HCEC 1CT (cell line): ENCODE data around the gene SH2D3A.
"Not testable (repeated sequence)": the region's sequence is repeated elsewhere in the genome, so short reads cannot be mapped to it uniquely, and the experiment has no call there.

Experiments used
- DNase-seq: peaks from one replicate; pipeline ENCODE4 v3.0.0-alpha.2; 2017

Gene SH2D3A

DNA sequence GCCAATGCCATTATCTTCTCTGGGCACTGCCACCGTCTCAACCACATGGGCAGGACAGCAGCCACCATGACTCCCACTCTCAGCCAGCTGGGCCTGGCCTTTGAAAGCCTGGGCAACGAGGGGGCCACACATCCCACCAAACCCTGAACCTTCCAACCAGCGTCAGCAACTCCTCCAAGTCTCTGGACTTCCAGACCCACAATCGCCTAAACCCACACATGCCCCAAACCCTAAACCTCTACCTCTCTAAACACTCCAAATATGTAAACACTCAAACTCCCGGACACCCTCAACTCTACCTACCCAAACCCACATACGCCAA is 47.7 kb downstream of the SH2D3A start:
- DNase-seq = no peak

DNA sequence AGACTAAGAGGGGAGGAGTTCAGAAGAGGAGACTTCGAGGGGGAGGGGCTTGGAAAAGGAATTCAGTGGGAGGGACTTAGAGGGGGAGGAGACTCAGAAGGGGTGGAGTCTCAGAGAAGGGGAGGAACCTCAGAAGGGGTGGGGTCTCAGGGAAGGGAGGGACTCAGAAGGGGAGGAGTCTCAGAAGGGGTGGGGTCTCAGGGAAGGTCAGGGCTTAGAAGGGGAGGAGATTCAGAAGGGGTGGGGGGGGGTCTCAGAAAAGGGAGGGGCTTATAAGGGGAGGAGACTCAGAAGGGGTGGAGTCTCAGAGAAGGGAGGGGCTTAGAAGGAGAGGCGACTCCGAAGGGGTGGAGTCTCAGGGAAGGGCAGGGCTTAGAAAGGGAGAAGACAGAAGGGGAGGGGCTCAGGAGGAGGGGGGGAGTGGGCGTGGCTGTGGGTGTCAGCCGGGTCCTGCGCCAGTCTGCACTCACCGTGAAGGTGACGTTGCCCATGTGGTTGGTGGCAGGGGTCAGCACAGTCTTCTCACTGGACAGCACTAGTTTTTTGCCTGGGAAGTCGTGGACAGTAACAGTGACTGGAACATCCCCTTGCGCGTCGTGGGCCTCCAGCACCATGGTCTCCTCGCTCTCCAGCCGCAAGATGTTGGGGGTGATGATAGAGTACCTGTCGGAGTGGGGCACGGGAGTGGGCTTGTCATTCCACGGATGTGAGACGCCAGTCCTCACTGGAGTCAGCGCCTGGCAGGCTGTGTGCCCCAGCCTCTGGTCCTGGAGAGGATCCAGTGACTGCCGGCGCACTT is 48.3 kb downstream of the SH2D3A start:
- DNase-seq = no peak

DNA sequence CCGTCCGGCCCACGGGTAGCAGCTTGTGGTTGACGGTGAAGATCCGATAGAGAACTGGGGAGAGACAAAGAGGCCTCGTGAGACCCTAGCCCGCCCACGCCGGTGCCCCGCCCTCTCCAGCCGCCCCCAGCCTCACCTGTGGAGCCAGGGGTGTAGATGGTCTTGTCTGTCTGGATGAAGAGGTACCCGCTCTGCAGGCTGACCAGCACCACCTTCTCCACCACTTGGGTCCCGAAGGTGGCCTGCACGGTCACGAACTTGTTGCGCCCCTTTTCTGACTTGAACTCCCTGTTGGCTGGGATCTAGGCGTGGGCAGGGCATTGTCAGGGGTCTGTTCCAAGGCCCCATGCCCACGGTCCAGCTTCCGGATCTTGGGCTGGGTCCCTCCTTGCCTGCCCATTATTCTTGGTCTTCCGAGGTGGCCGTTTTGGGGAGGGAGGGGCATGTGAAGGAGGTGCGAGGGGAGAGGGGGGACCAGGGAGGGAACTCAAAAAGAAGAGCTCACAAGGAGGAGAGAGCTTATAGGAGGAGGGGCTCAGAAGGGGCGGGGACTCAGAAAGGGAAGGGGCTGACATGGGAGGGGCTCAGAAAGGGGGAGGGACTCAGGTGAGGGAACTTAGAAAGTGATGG is 49.0 kb downstream of the SH2D3A start:
- DNase-seq = no peak

DNA sequence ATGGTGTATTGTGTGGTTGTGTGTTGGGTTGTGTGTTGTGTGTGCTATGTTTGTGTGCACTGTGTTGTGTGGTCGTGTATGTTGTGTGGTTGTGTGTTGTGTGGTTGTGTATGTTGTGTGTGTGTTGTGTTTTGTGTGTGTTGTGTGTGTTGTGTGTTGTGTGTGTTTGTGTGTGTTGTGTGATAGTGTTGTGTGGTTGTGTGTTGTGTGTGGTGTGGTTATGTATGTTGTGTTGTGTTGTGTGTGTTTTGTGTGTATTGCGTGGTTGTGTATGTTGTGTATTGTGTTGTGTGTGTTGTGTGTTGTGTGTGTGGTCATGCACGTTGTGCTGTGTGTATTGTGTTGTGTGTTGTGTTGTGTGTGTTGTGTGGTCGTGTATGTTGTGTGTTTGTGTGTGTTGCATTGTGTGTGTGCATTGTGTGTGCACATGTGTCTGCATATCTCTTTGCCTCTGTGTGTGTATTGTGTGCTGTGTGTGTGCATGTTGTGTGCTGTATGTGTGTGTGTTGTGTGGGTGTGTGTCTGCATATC is 49.7 kb downstream of the SH2D3A start:
- DNase-seq = no peak

DNA sequence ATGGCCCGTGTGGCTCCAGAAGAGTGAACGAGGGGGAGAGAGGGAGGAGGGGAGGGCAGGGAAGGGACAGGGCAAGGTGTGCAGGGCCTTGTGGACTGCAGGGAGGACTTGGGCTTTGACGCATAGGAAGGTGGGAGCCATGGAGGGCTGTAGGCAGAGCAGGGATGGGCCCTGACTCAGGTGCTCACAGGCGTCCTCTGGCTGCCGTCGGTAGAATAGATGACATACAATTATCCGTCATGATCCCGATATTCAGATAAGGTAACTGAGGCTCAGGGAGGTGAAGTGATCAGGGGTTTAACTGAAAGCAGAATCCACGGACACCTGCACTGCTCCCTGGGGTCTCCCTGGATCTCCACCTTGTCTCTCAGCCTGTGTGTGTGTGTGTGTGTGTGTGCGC is 50.2 kb downstream of the SH2D3A start:
- DNase-seq = no peak

DNA sequence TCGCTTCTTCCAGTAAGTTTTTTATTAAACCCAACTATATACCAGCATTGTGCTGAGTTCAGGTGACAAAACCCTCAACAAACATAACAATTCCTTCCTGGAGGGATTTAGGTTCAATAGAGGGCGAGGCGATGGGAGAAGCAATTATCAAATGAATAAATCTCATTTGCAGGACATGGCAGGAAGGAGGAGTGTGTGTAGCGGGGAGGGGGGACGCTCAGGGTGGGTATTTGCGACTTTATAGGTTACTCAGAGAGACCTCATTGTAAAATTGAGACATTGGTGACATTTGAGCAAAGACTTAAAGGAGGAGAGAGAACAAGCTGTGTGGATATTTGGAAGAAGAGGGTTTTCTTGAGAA is 50.6 kb downstream of the SH2D3A start:
- DNase-seq = no peak

DNA sequence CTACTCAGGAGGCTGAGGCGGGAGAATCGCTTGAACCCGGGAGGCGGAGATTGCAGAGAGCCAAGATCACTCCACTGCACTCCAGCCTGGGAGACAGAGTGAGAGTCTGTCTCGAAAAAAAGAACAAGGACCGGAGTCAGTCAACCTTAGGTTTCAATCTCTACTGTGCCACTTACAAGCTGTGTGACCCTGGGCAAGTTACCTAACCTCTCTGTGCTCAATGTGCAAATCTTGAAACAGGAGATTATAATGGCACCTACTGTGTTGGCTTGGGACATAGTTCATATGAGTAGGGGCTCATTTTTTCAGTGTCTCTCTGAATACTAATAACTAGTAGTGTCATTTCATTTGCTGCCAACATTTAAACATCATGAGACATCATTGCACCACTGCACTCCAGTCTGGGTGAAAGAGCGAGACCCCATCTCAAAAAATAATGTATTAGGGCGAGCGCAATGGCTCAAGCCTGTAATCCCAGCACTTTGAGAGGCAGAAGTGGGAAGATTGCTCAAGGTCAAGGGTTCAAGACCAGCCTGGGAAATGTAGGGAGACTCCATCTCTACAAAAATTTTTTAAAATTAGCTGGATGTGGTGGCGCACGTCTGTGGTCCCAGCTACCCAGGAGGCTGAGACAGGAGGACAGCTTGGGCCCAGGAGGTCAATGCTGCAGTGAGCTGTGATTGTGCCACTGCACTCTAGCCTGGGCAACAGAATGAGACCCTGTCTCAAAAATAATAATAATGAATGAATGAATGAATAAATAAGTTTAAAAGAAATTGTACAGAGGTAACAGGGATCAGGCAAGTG is 52.3 kb downstream of the SH2D3A start:
- no peak for DNase-seq

DNA sequence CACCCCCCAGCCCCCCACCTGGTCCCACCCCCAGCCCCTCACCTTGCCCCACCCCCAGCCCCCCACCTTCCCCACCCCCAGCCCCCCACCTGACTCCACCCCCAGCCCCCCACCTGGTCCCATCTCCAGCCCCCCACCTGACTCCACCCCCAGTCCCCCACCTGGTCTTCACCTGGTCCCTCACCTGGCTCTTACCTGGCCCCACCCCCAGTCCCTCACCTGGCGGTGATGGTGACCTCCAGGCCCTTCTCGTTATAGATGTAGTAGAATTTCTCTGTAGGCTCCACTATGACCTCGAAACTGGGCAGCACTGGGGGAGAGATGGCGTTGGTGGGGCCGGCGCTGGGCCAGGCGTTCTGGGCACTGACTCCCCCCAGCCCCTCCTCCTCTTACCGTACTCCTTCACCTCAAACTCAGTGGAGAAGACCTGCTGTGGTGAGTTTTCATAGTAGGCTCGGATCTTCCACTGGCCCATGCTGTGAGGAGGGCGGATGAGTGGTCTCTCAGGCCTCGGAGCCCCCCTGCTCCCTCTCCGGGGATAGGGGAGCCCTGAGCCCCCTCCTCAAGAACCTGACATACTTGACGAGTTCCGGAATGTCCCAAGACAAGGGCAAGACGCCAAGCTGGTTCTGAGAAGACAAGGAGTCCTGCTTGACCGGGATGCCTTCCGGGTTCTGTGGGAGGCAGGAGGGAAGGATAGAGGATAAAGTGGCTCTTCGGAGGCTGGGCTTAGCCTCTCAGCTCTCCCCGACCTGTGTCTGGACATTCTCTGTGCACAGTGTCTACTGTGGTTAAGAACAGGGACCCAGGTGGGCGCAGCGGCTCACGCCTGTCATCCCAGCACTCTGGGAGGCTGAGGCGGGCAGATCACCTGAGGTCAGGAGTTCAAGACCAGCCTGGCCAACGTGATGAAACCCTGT is 53.2 kb downstream of the SH2D3A start:
- DNase-seq = no peak

DNA sequence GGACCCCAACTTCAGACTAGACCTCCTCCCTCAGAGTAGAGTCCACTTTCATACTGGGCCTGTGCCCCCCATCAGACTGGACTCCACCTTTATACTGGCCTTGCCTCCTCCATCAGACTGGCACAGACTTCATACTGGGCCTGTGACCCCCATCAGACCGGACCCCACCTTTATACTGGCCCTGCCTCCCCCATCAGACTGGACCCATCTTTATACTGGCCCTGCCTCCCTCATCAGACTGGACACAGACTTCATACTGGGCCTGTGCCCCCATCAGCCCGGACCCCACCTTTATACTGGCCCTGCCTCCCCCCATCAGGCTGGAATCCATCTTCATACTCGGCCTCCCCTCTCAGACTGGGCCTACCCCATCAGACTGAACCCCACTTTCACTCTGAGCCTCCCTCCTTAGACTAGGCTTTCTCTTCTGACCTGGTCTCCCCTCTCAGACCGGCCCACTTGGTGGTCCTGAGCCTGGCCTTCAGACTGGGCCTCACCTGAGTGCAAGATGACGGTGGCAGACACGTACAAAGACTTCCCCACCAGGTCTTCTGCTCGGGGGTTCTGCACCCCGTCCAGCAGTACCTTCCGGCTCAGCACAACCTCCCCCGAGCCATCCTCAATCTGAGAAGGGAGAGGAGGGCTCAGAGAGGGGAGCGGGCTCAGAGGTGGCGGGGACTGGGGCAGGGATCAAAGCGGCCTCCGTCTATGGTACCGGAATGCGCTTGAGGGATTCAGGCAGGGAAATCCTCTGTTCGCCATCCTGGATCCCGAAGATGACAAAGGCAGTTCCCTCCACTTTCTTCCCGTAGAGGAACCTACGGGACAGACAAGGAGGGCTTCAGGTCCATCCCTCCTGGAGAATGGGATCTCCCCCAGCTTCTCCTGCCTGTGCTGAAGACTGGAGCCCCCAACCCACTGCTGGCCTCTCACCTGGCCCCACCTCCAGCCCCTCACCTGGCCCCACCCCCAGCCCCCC is 54.3 kb downstream of the SH2D3A start:
- DNase-seq = no peak

DNA sequence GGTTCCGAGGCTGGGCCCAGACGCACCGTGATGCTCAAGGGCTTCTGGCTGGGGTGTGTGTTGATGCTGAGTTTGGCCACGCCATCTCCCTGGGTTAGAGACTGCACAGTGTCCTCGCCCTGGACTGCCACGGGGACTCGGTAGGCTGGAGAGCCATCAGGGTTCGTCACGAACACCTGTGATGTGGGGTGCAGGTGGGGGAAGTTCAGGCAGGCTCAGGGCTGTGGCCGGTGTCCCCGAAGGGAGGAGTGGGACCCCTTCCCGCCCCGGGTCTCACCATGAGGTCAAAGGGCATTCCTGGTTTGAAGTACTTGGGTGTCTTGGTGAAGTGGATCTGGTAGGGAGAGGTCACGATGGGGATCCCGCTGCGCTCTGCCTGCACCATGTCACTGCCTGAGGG is 55.0 kb downstream of the SH2D3A start:
- no peak for DNase-seq

DNA sequence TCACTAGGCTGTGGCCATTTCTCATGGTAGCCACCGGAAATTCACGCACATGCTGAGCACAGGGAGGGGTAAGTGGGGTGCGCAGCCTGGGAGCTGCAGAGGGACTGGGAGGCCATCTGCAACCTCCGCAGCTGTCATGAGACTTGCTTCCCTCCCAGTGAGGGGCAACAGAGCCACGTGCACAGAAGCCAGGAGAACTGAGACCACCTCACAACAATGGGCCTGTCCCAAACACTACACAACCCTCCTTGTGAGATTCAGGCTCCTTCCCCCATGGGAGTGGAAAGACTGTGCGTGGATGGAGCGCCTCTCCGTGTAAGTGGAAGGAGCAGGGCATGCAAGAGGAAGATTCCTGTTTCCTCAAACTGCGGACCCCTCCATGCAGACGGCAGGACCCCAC is 55.6 kb downstream of the SH2D3A start:
- no peak for DNase-seq

DNA sequence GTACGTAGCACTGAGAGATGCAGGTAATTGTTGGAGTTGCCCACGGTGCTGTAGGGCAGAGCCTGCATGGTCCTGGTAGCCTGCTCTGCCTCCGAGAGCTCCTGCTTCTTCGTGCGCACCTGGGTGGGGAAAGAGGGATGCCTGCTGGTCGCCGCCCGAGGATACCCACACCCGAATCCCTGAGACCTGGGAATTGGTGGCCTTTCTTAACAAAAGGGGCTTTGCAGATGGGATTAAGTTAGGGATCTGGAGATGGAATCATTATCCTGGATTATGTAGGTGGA is 56.2 kb downstream of the SH2D3A start:
- no peak for DNase-seq

DNA sequence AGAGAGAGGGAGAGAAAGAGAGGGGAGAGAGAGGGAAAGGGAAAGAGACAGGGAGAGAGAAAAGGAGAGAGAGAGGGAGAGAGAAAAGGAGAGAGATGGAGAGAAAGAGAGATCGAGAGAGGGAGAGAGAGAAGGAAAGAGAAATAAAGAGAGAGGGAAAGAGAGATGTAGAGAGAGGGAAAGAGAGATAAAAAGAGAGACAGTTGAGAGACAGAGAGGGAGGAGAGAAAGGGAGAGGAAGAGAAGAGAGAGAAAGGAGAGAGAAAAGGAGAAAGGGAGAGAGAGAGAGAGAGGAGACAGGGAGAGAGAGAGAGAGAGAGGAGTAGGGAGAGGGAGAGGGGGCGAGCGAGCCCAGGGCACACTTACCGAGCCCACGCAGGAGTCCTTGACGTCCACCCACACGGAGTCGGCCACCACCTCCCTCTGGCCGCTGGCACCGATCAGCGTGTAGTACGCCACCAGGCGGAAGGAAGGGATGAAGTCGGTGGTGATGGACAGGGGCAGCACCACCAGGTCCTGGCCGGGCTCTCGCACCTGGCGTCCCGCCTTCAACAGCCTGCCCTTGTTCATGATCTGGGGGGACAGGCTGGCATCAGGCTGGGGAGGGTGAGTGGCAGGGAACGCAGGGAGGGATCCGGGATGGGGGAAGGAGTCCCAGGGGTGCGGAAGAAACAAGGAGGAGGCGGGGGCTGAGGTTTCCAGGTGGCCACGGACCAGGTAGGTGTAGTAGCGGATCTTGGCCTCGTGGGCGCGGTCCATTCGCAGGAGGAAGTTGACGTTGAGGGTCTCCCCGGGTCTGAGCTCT is 56.8 kb downstream of the SH2D3A start:
- DNase-seq = no peak

DNA sequence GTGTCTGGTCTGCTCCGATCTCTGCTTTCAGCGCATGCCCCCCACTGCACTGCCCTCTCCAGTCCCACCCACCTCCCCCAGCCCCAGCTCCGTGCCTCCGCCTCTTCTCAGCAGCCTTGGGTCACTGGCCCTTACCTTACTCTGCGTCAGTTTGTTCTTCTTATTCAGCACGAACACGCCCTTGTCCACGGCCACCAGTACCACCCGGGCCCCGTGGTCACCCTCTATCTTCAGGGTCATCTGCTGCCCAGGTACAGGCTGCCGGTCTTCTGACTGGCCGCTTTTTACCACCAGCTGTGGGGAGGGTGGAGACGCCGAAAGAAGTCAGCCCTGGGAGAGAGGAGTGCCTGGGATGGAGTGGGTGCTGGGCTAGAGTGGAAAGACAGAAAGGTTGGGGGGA is 57.7 kb downstream of the SH2D3A start:
- no peak for DNase-seq

DNA sequence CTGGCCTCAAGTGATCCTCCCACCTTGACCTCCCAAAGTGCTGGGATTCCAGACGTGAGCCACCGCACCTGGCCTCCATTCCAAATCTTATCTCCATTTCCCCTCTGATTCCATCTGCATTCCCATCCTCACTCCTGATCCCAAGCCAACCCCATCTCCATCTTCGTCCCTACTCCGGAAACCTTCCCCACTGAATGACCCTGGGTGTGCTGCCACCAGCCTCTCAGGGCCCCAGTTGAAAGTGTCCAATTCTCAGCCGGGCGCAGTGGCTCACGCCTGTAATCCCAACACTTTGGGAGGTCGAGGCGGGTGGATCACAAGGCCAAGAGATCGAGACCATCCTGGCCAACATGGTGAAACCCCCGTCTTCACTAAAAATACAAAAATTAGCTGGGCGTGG is 58.3 kb downstream of the SH2D3A start:
- DNase-seq = not testable (repeated sequence)

DNA sequence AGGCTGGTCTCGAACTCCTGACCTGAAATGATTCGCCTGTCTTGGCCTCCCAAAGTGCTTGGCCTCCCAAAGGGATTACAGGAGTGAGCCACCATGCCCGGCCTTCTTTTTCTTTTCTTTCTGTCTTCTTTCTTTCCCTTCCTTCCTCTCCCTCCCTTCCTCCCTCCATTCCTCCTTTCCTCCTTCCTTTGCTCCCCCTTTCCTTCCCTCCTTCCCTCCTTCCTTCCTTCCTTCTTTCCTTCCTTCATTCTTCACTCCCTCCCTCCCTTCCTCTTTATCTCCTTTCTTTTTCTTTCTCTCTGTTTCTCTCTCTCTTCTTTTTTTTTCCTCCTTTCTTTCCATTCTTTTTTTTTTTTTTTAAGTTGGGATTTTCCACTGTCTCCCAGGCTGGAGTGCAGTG is 58.9 kb downstream of the SH2D3A start:
- DNase-seq = no peak

DNA sequence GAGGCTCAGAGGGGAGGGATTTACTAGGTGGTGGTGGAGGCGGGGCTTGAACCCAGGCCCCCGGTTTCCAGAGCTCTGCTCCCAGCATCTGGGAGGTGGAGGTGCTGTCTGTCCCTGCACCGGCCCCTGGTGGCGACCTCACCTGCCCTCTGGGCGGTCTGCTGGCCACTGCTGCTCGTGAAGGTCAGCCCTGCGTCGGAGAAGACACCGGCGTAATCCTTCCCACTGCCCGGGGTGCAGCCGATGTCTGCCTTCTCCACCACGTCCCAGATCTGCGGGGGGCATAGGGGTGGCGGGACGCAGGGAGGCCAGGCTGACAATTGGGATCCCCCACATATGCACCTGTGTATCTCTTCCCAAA is 59.6 kb downstream of the SH2D3A start:
- no peak for DNase-seq

DNA sequence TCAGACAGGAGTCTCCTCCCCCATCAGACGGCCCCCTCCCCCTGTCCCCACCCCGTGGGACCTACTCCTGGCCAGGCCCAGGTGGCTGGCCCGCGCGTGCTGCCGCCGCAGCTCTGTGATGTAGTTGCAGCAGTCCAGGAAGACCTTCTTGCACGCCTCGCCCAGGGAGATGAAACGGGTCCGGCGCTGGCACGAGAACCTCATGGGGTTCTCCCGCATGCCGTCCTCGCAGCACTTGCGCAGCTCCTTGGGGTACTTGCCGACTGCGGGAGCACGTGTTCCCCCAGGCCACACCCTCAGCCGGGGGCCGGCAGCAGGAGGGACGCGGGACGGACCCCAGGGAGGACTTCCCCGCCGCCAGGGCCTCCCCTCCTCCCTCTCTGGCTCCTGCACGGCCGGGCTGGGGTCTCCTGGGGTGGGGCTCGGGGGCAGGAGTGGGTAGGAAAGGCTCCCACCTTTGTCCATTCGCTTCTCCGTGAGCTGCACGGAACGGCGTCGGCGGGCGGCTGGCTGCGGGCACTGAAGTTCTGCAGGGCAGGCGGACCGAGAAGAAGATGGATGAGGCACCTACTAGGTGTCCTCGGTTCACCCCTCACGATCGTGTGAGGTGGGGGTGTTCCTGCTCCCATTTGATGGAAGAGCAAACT is 60.1 kb downstream of the SH2D3A start:
- DNase-seq = no peak

DNA sequence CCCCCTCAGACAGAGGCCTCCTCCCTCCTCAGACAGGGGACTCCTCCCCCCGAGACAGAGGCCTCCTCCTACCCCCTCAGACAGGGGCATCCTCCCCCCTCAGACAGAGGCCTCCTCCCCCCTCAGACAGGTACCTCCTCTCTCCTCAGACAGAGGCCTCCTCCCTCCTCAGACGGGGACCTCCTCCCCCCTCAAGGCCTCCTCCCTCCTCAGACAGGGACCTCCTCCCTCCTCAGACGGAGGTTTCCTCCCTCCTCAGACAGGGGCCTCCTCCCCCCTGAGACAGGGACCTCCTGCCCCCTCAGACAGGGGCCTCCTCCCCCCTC is 60.6 kb downstream of the SH2D3A start:
- DNase-seq = no peak

DNA sequence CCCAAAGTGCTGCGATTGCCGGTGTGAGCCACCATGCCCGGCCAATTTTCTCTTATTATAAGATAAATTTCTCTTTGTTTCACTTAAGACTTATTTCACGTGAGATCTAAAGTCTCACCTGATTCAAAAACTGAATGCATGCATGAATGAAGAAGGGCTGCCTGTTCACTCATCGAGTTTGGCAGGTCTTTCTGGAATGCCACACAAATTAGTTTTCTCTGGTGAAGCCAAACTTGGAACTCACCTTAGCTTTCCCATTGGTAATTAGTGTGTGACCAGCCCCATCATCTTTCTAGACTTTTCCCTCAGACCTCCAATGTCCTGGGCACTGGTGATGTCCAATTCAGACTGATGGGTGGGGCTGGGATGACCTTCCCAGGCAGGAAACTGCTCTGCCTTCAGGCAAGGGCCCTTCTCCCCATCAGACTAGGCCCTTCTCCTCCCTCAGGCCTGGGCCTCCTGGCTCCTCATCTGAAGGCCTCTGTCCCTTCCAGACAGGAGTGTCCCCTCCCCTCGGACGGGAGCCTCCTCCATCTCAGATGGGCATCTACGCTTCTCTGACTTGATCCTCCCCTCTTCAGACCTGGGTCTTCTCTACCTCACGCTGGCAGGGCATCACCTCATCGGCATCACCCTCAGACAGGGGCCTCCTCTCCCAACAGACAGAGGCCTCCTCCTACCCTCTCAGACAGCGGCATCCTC is 61.2 kb downstream of the SH2D3A start:
- DNase-seq = no peak
